IPS DF 4.7 (cell line): ENCODE data around the gene MPO.

Experiments used
- DNase-seq: peaks from one replicate; pipeline ENCODE4 v3.0.0-alpha.2; 2013; ENCODE audit warnings: low spot score; ENCODE audit errors: extremely low read depth

The MPO gene

GRCh38 chr17:58279016-58279711, 1.6 kb downstream of the MPO start:
- DNase-seq = no peak

GRCh38 chr17:58278661-58279015, 2.1 kb downstream of the MPO start:
- no peak for DNase-seq

GRCh38 chr17:58277802-58278595, 2.7 kb downstream of the MPO start:
- DNase-seq = no peak

- DNase-seq = no peak
Observed at GRCh38 chr17:58277107-58277801, 3.5 kb downstream of the MPO start.

GRCh38 chr17:58276423-58276822, 4.3 kb downstream of the MPO start:
- no peak for DNase-seq

- no peak for DNase-seq
Observed at GRCh38 chr17:58275417-58275816, 5.3 kb downstream of the MPO start.

GRCh38 chr17:58273453-58274104, 7.2 kb downstream of the MPO start:
- no peak for DNase-seq

- no peak for DNase-seq
Observed at GRCh38 chr17:58272367-58273280, 8.1 kb downstream of the MPO start.

GRCh38 chr17:58271216-58271931, 9.4 kb downstream of the MPO start:
- DNase-seq = no peak

GRCh38 chr17:58270476-58271215, 10.1 kb downstream of the MPO start:
- DNase-seq = no peak

GRCh38 chr17:58269557-58270291, 11.0 kb downstream of the MPO start:
- no peak for DNase-seq

- no peak for DNase-seq
Observed at GRCh38 chr17:58268774-58269556, 11.8 kb downstream of the MPO start.

- DNase-seq = no peak
Observed at GRCh38 chr17:58268326-58268725, 12.4 kb downstream of the MPO start.

GRCh38 chr17:58267347-58268324, 13.1 kb downstream of the MPO start:
- no peak for DNase-seq

- DNase-seq = no peak
Observed at GRCh38 chr17:58265902-58266875, 14.5 kb downstream of the MPO start.

GRCh38 chr17:58265271-58265670, 15.5 kb downstream of the MPO start:
- no peak for DNase-seq
